CD14-positive monocyte (primary cell): ENCODE measurements around the gene DPPA2. TPM values are rescaled to one million over a fixed set of nuclear protein-coding genes. Genes with fewer than 3 reads are reported as not detected.

Experiments
- DNase-seq, 3 donors: peaks; one replicate each; pipeline ENCODE4 v3.0.0-alpha.2; 2011 to 2022
- H2AFZ ChIP-seq: 2 replicates; pipeline ENCODE4 v1.6.0; 2012; ENCODE audit warnings: mild to moderate bottlenecking, low read depth, low read length, inconsistent platforms; ENCODE audit not compliant: insufficient read depth, poor library complexity, severe bottlenecking
- H3K27ac ChIP-seq, 2 donors: 1 replicate in 1 of 2; 2 replicates in 1 of 2; pipeline ENCODE4 v1.5.1; 2012 to 2013; ENCODE audit warnings: low read length in 2 of 2, control low read depth in 1 of 2, inconsistent platforms in 1 of 2, low read depth in 1 of 2, mild to moderate bottlenecking in 1 of 2
- H3K27me3 ChIP-seq, 2 donors: one replicate each; pipeline versions ENCODE4 v1.6.0 to v1.6.1; 2011 to 2013; ENCODE audit warnings: low read length in 2 of 2; ENCODE audit not compliant: control insufficient read depth in 2 of 2, insufficient read depth in 2 of 2
- H3K36me3 ChIP-seq, 2 donors: replicated peaks in 1 of 2; 1 replicate in 1 of 2; 2 replicates in 1 of 2; pipeline versions ENCODE4 v1.5.1 to v1.6.1; 2012 to 2013; ENCODE audit warnings: low read length in 2 of 2, control low read depth in 1 of 2, inconsistent platforms in 1 of 2, mild to moderate bottlenecking in 1 of 2; ENCODE audit not compliant: insufficient read depth in 2 of 2, control insufficient read depth in 1 of 2
- H3K4me1 ChIP-seq, 2 donors: 1 replicate in 1 of 2; 2 replicates in 1 of 2; pipeline versions ENCODE4 v1.5.1 to v1.6.1; 2012 to 2013; ENCODE audit warnings: low read length in 2 of 2, control low read depth in 1 of 2, inconsistent platforms in 1 of 2, mild to moderate bottlenecking in 1 of 2, moderate library complexity in 1 of 2; ENCODE audit not compliant: insufficient read depth in 2 of 2, control insufficient read depth in 1 of 2
- H3K4me2 ChIP-seq: replicated peaks from 2 replicates; pipeline ENCODE3; 2012; ENCODE audit warnings: low read length, moderate library complexity, mild to moderate bottlenecking; ENCODE audit not compliant: poor library complexity, severe bottlenecking; ENCODE audit errors: extremely low read depth
- H3K4me3 ChIP-seq, 3 experiments: fragments of 200-600 bp in 1 of 3; sonication (generic) in 1 of 3; replicated peaks in 1 of 3; 1 replicate in 2 of 3; 2 replicates in 1 of 3; pipeline ENCODE4 v1.5.1; 2011 to 2013; ENCODE audit warnings: low read length in 3 of 3, mild to moderate bottlenecking in 3 of 3, control low read depth in 2 of 3, low read depth in 2 of 3, inconsistent platforms in 1 of 3, moderate library complexity in 1 of 3
- H3K79me2 ChIP-seq: 2 replicates; pipeline ENCODE4 v1.6.0; 2012; ENCODE audit warnings: mild to moderate bottlenecking, control low read depth, inconsistent platforms, low read length, moderate library complexity; ENCODE audit not compliant: insufficient read depth
- H3K9ac ChIP-seq: 2 replicates; pipeline ENCODE4 v1.6.0; 2017; ENCODE audit warnings: low read length, mild to moderate bottlenecking; ENCODE audit not compliant: insufficient read depth, poor library complexity, severe bottlenecking
- H3K9me3 ChIP-seq, 2 donors: replicated peaks in 1 of 2; 1 replicate in 1 of 2; 2 replicates in 1 of 2; pipeline versions ENCODE4 v1.5.1 to v1.6.1; 2012 to 2013; ENCODE audit warnings: low read length in 2 of 2, control low read depth in 1 of 2; ENCODE audit not compliant: control insufficient read depth in 1 of 2, insufficient read depth in 1 of 2
- H4K20me1 ChIP-seq: 2 replicates; pipeline ENCODE4 v1.6.0; 2012; ENCODE audit warnings: mild to moderate bottlenecking, low read length, control low read depth, moderate library complexity; ENCODE audit not compliant: insufficient read depth
- H3K27ac Mint-ChIP-seq, 7 donors: one replicate each; pipeline ENCODE4 v1.8.0; 2020; ENCODE audit warnings: mild to moderate bottlenecking in 7 of 7, mixed read lengths in 7 of 7, moderate library complexity in 6 of 7, inconsistent platforms in 2 of 7
- H3K27me3 Mint-ChIP-seq, 3 donors: one replicate each; pipeline ENCODE4 v1.8.0; 2021 to 2022; ENCODE audit warnings: low read depth in 3 of 3, mild to moderate bottlenecking in 3 of 3, mixed read lengths in 3 of 3, moderate library complexity in 3 of 3, inconsistent platforms in 1 of 3
- H3K36me3 Mint-ChIP-seq, 2 donors: one replicate each; pipeline ENCODE4 v1.8.0; 2020; ENCODE audit warnings: mixed read lengths in 2 of 2, inconsistent platforms in 1 of 2, mild to moderate bottlenecking in 1 of 2
- H3K4me1 Mint-ChIP-seq: one replicate; pipeline ENCODE4 v1.8.0; 2020; ENCODE audit warnings: mild to moderate bottlenecking, mixed read lengths
- H3K4me3 Mint-ChIP-seq, 2 donors: one replicate each; pipeline ENCODE4 v1.8.0; 2020; ENCODE audit warnings: mild to moderate bottlenecking in 2 of 2, mixed read lengths in 2 of 2, moderate library complexity in 1 of 2
- H3K9me3 Mint-ChIP-seq, 7 donors: one replicate each; pipeline ENCODE4 v1.8.0; 2020 to 2022; ENCODE audit warnings: mixed read lengths in 7 of 7, mild to moderate bottlenecking in 6 of 7, moderate library complexity in 6 of 7, inconsistent platforms in 2 of 7
- WGBS: methylation state at CpG from one replicate; pipeline ENCODE4 v1.1.5; 2013; ENCODE audit warnings: missing lambda C conversion rate; ENCODE audit not compliant: insufficient coverage; 5-methylcytosine and 5-hydroxymethylcytosine counted together
- intact Hi-C, 2 donors: fragments of 100-400 bp; cut with micrococcal nuclease; formaldehyde crosslinking; loops; one replicate each; pipeline versions ENCODE4 v1.15.0 to v1.15.1; 2023
- polyA minus RNA-seq: library from RNA; depleted of rRNA, polyadenylated mRNA; stranded (reverse); fragments of >200 nt; gene quantifications from 2 replicates; pipeline ENCODE4 v1.2.3, GENCODE V29; 2012
- polyA plus RNA-seq, 3 donors: library from polyadenylated mRNA; depleted of rRNA in 1 of 3; unstranded in 2 of 3; stranded (reverse) in 1 of 3; fragments of 300-500 nt in 2 of 3; fragments of >200 nt in 1 of 3; fragmentation: Illumina TruSeq in 2 of 3; gene quantifications; 1 replicate in 2 of 3; 2 replicates in 1 of 3; pipeline ENCODE4 v1.2.3, GENCODE V29; 2012 to 2021
- total RNA-seq, 12 experiments: library from RNA in 1 of 12; stranded (reverse) in 1 of 12; fragments of 120-200 nt in 1 of 12; gene quantifications; one replicate each; pipeline ENCODE4 v1.2.4 and lab custom pipeline; 2013 to 2026; ENCODE audit warnings: mixed read lengths in 6 of 12, inconsistent platforms in 1 of 12
- TF ChIP-seq, protein P1 (sequence below): fragments of 200-600 bp; IDR thresholded peaks from one replicate; pipeline ENCODE4 v1.8.0; 2022; ENCODE audit warnings: antibody characterized with exemption, mild to moderate bottlenecking

DPPA2 gene, protein sequence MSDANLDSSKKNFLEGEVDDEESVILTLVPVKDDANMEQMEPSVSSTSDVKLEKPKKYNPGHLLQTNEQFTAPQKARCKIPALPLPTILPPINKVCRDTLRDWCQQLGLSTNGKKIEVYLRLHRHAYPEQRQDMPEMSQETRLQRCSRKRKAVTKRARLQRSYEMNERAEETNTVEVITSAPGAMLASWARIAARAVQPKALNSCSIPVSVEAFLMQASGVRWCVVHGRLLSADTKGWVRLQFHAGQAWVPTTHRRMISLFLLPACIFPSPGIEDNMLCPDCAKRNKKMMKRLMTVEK
- not detected for total RNA-seq (2013)
- polyA plus RNA-seq (not detected), polyA minus RNA-seq (not detected in 2 replicates), total RNA-seq (lab: John Stamatoyannopoulos, UW) (0 to 0.92 (median 0) reads per million in 11 experiments)

GRCh38 chr3:109316162-109316730 is at the start of gene DPPA2:
Gene DPPA2, minus strand, starts transcription at chr3:109316517. Its CDS starts 1,975 bp downstream, at chr3:109314542.
- Mint-ChIP-seq H3K36me3 (no peaks in the 10 kb centered on the region), H3K27ac (no peak within 1 kb of the TSS), H3K9me3 (peaks cover 0 to 15% (median 1%) of the 10 kb centered on the region in 7 donors), H3K4me1 (no peaks in the 10 kb centered on the region), H3K27me3 (no peaks in the 10 kb centered on the region), H3K4me3 (no peak within 1 kb of the TSS)
- Histone ChIP-seq H3K4me3 (no peak within 1 kb of the TSS), H3K27me3 (no peaks in the 10 kb centered on the region), H3K36me3 (no peaks in the 10 kb centered on the region), H3K79me2 (no peaks in the 10 kb centered on the region), H3K27ac (no peak within 1 kb of the TSS), H3K9me3 (peaks cover 0 to 5% of the 10 kb centered on the region in 2 donors), H3K4me2 (no peak within 1 kb of the TSS), H3K4me1 (no peaks in the 10 kb centered on the region), H3K9ac (no peak within 1 kb of the TSS), H2AFZ (no peak within 1 kb of the TSS), H4K20me1 (no peaks in the 10 kb centered on the region)
- WGBS: 93% methylated on average over 14 of the region's 21 CpGs
- intact Hi-C loops: no loop called here
- TF ChIP-seq, protein P1, sequence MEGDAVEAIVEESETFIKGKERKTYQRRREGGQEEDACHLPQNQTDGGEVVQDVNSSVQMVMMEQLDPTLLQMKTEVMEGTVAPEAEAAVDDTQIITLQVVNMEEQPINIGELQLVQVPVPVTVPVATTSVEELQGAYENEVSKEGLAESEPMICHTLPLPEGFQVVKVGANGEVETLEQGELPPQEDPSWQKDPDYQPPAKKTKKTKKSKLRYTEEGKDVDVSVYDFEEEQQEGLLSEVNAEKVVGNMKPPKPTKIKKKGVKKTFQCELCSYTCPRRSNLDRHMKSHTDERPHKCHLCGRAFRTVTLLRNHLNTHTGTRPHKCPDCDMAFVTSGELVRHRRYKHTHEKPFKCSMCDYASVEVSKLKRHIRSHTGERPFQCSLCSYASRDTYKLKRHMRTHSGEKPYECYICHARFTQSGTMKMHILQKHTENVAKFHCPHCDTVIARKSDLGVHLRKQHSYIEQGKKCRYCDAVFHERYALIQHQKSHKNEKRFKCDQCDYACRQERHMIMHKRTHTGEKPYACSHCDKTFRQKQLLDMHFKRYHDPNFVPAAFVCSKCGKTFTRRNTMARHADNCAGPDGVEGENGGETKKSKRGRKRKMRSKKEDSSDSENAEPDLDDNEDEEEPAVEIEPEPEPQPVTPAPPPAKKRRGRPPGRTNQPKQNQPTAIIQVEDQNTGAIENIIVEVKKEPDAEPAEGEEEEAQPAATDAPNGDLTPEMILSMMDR: no peak
- DNase-seq: no peak

GRCh38 chr3:109364088-109364487 is 47.8 kb upstream of the DPPA2 start:
- H3K36me3 Mint-ChIP-seq: no peaks in the 10 kb centered on the region
- no peak overlapping the region for H3K27ac ChIP-seq
- TF ChIP-seq, protein P1: no peak
- no peaks in the 10 kb centered on the region for H3K27me3 ChIP-seq
- no peak overlapping the region for H2AFZ ChIP-seq
- no peaks in the 10 kb centered on the region for H3K79me2 ChIP-seq
- H4K20me1 ChIP-seq: no peaks in the 10 kb centered on the region
- no peaks in the 10 kb centered on the region for H3K36me3 ChIP-seq
- H3K9ac ChIP-seq: no peak overlapping the region
- H3K4me1 Mint-ChIP-seq: no peaks in the 10 kb centered on the region
- intact Hi-C loops: no loop called here
- WGBS: 88% methylated on average over 5 of the region's 6 CpGs
- H3K27me3 Mint-ChIP-seq: peaks cover 0 to 2% (median 2%) of the 10 kb centered on the region in 3 donors
- peaks cover 0 to 2% (median 0%) of the 10 kb centered on the region in 7 donors for H3K9me3 Mint-ChIP-seq
- no peak overlapping the region for H3K4me3 Mint-ChIP-seq
- no peak overlapping the region for H3K4me3 ChIP-seq
- H3K27ac Mint-ChIP-seq: no peak overlapping the region
- DNase-seq: no peak
- H3K4me2 ChIP-seq: no peak overlapping the region
- H3K9me3 ChIP-seq: no peaks in the 10 kb centered on the region
- no peaks in the 10 kb centered on the region for H3K4me1 ChIP-seq
